A549 (cell line): ENCODE data around the gene TGIF1. TPM values are rescaled to one million over a fixed set of nuclear protein-coding genes. Genes with fewer than 3 reads are reported as not detected.
A peak's percentile ranks its signal among the peaks of the same experiment; 100 is the strongest.

Experiments used
- ATAC-seq, 2 experiments: fragments of 200-7000 bp in 1 of 2; fragments of >200 bp in 1 of 2; cut with Nextera tagmentation in 1 of 2; cut with Tn5 transposase in 1 of 2; 3 replicates each; pipeline versions ENCODE4 v1.8.0 to v1.9.1; 2018 to 2020; ENCODE audit warnings: mild to moderate bottlenecking in 1 of 2, moderate library complexity in 1 of 2
- CTCF ChIA-PET: fragments of 300-600 bp; sonication (Branson Sonifier 250); formaldehyde crosslinking; extraction: SDS; loops from one replicate; lab custom pipeline; 2021; ENCODE audit warnings: antibody characterized with exemption, inconsistent platforms; lab: Yijun Ruan, JAX
- POLR2A ChIA-PET: fragments of 350-600 bp; formaldehyde crosslinking; extraction: SDS; loops from one replicate; lab custom pipeline; 2021; ENCODE audit warnings: antibody characterized with exemption, inconsistent platforms; lab: Yijun Ruan, JAX
- DNase-seq, 2 experiments: peaks; one replicate each; pipeline versions ENCODE4 v3.0.0 to v3.0.0-alpha.2; 2011 to 2016; ENCODE audit warnings: low read depth in 1 of 2, low spot score in 1 of 2
- FAIRE-seq: peaks from 2 replicates; lab custom pipeline; 2011; peaks lifted over from hg19 to GRCh38; lab: Jason Lieb, UNC
- H3K27ac ChIP-seq, 2 experiments: fragments of >200 bp; sonication (Bioruptor Twin); formaldehyde crosslinking; 3 replicates each; pipeline ENCODE4 v1.5.1; 2016 to 2017
- H3K4me1 ChIP-seq: fragments of >200 bp; sonication (Bioruptor Twin); formaldehyde crosslinking; 3 replicates; pipeline ENCODE4 v1.6.1; 2016
- H3K4me2 ChIP-seq: fragments of >200 bp; sonication (Bioruptor Twin); formaldehyde crosslinking; 3 replicates; pipeline ENCODE4 v1.6.1; 2016
- H3K4me3 ChIP-seq: fragments of >200 bp; sonication (Bioruptor Twin); formaldehyde crosslinking; 3 replicates; pipeline ENCODE4 v1.5.1; 2016
- H3K9me3 ChIP-seq: fragments of >200 bp; sonication (Bioruptor Twin); formaldehyde crosslinking; 3 replicates; pipeline ENCODE4 v1.6.1; 2016
- ATOH8 ChIP-seq: fragments of 250-450 bp; sonication (Bioruptor Pico); IDR thresholded peaks from 2 replicates; pipeline ENCODE4 v1.5.0; 2020; ENCODE audit warnings: low read depth, mild to moderate bottlenecking, moderate library complexity
- CBX2 ChIP-seq: fragments of 200-600 bp; sonication (generic); IDR thresholded peaks from 2 replicates; pipeline ENCODE4 v1.6.1; 2016; ENCODE audit warnings: low read depth, mild to moderate bottlenecking, borderline replicate concordance
- CBX8 ChIP-seq: fragments of 200-600 bp; sonication (generic); IDR thresholded peaks from 2 replicates; pipeline ENCODE4 v1.6.1; 2016
- EHMT2 ChIP-seq: fragments of 200-600 bp; sonication (generic); IDR thresholded peaks from 2 replicates; pipeline ENCODE4 v1.6.1; 2016; ENCODE audit warnings: antibody characterized with exemption, low read depth, mild to moderate bottlenecking, moderate library complexity
- FOSB ChIP-seq: fragments of 250-450 bp; sonication (Bioruptor Pico); IDR thresholded peaks from 2 replicates; pipeline ENCODE4 v1.5.0; 2020; ENCODE audit warnings: mild to moderate bottlenecking, moderate library complexity
- FOXS1 ChIP-seq: fragments of 250-450 bp; sonication (Bioruptor Pico); IDR thresholded peaks from 2 replicates; pipeline ENCODE4 v1.5.0; 2020; ENCODE audit warnings: mild to moderate bottlenecking, moderate library complexity
- HEYL ChIP-seq: fragments of 250-450 bp; sonication (Bioruptor Pico); IDR thresholded peaks from 2 replicates; pipeline ENCODE4 v1.8.0; 2021; ENCODE audit warnings: mild to moderate bottlenecking, moderate library complexity
- KDM1A ChIP-seq: fragments of 200-600 bp; sonication (generic); IDR thresholded peaks from 2 replicates; pipeline ENCODE4 v1.6.1; 2016; ENCODE audit warnings: low read depth, mild to moderate bottlenecking
- KDM5A ChIP-seq: fragments of 200-600 bp; sonication (generic); IDR thresholded peaks from 2 replicates; pipeline ENCODE4 v1.6.1; 2016; ENCODE audit warnings: antibody characterized with exemption, mild to moderate bottlenecking
- MAX ChIP-seq: IDR thresholded peaks from 2 replicates; pipeline ENCODE4 v1.6.1; 2012
- PBX3 ChIP-seq: IDR thresholded peaks from 2 replicates; pipeline ENCODE4 v1.6.1; 2012
- POLR2A ChIP-seq: IDR thresholded peaks from 2 replicates; pipeline ENCODE4 v1.6.1; 2012; ENCODE audit warnings: mild to moderate bottlenecking, low read length
- POLR2AphosphoS2 ChIP-seq: conservative IDR thresholded peaks from 2 replicates; pipeline ENCODE4 v1.6.1; 2012; ENCODE audit warnings: low read length, improper control_type of control experiment, inconsistent platforms
- RARB ChIP-seq: fragments of 250-450 bp; sonication (Bioruptor Pico); IDR thresholded peaks from 2 replicates; pipeline ENCODE4 v1.8.0; 2021; ENCODE audit warnings: mild to moderate bottlenecking, moderate library complexity
- RCOR1 ChIP-seq: fragments of 150-350 bp; IDR thresholded peaks from 2 replicates; pipeline ENCODE4 v1.6.1; 2014; ENCODE audit warnings: antibody characterized with exemption, low read length, low read depth
- RFX5 ChIP-seq: fragments of 450-650 bp; IDR thresholded peaks from 2 replicates; pipeline ENCODE4 v1.7.1; 2014; ENCODE audit warnings: antibody characterized with exemption, mild to moderate bottlenecking, moderate library complexity
- RNF2 ChIP-seq: fragments of 200-600 bp; sonication (generic); IDR thresholded peaks from 2 replicates; pipeline ENCODE4 v1.6.1; 2016; ENCODE audit warnings: low read depth, mild to moderate bottlenecking, antibody characterized with exemption, moderate library complexity, borderline replicate concordance
- SMC3 ChIP-seq: fragments of >200 bp; sonication (Bioruptor Twin); formaldehyde crosslinking; IDR thresholded peaks from 3 replicates; pipeline ENCODE4 v1.6.1; 2018; ENCODE audit warnings: inconsistent platforms
- SREBF2 ChIP-seq: fragments of 450-650 bp; IDR thresholded peaks from 2 replicates; pipeline ENCODE4 v1.6.1; 2014; ENCODE audit warnings: mild to moderate bottlenecking, moderate library complexity
- TP53 ChIP-seq: fragments of 250-450 bp; sonication (Bioruptor Pico); IDR thresholded peaks from 2 replicates; pipeline ENCODE4 v1.5.0; 2021; ENCODE audit warnings: mild to moderate bottlenecking, moderate library complexity
- ZSCAN20 ChIP-seq: fragments of 250-450 bp; sonication (Bioruptor Pico); IDR thresholded peaks from 2 replicates; pipeline ENCODE4 v1.8.0; 2022; ENCODE audit warnings: mild to moderate bottlenecking, moderate library complexity
- WGBS: methylation state at CpG from one replicate; pipeline ENCODE4 v1.1.6; 2017; ENCODE audit errors: missing lambda C conversion rate; 5-methylcytosine and 5-hydroxymethylcytosine counted together
- polyA plus RNA-seq, 4 experiments: library from polyadenylated mRNA; depleted of rRNA in 3 of 4; stranded (reverse); fragments of >200 nt; fragmentation: RNase III in 1 of 4; extraction: RNeasy Plus Mini Kit Qiagen cat#74134 plus additional on column Dnase treatment in 1 of 4; gene quantifications; 2 replicates in 3 of 4; 3 replicates in 1 of 4; pipeline ENCODE4 v1.2.3, GENCODE V29; 2011 to 2017
- TF ChIP-seq, protein P1 (sequence below): fragments of 150-350 bp; IDR thresholded peaks from 2 replicates; pipeline ENCODE4 v1.6.1; 2014; ENCODE audit warnings: low read depth, mild to moderate bottlenecking, low read length
- TF ChIP-seq, protein P2 (sequence below): fragments of 450-650 bp; IDR thresholded peaks from 2 replicates; pipeline ENCODE4 v1.6.1; 2014; ENCODE audit warnings: antibody characterized with exemption
- TF ChIP-seq, protein P3 (sequence below): fragments of >200 bp; sonication (Bioruptor Twin); formaldehyde crosslinking; IDR thresholded peaks from 3 replicates; pipeline ENCODE4 v1.5.1; 2016

TGIF1 gene
- polyA plus RNA-seq, 2 of the 4 experiments (the other 2 are of a cell fraction), result 160 to 174 TPM

GRCh38 chr18:3502650-3503049, 52.7 kb downstream of the TGIF1 start (continued):
- TF ChIP-seq HEYL (CRISPR knock-in tag), result no peak
- no peak for TF ChIP-seq RFX5
- no peak for TF ChIP-seq FOSB (CRISPR knock-in tag)
- TF ChIP-seq EHMT2, result no peak

- Histone ChIP-seq H3K4me3 (no peak overlapping the region), H3K27ac (no peak overlapping the region), H3K9me3 (no peaks in the 10 kb centered on the region), H3K4me2 (no peak overlapping the region), H3K4me1 (peaks cover 8% of the 10 kb centered on the region; the same call in 2 of the 3 replicates)
- FAIRE-seq, result no peak
- ChIA-PET POLR2A (no interaction called here), CTCF (interaction anchor here (0.9 to 1.3 kb wide), 3 partner anchors 11 to 81 kb away, joined by 3 to 6 read pairs (median 3); no protein-coding TSS in a partner anchor)
- TF ChIP-seq ATOH8 (CRISPR knock-in tag) (no peak), CBX2 (no peak), KDM1A (no peak), POLR2A (no peak), MAX (no peak), CBX8 (no peak), SREBF2 (no peak), RCOR1 (no peak)
- TF ChIP-seq, protein P1, sequence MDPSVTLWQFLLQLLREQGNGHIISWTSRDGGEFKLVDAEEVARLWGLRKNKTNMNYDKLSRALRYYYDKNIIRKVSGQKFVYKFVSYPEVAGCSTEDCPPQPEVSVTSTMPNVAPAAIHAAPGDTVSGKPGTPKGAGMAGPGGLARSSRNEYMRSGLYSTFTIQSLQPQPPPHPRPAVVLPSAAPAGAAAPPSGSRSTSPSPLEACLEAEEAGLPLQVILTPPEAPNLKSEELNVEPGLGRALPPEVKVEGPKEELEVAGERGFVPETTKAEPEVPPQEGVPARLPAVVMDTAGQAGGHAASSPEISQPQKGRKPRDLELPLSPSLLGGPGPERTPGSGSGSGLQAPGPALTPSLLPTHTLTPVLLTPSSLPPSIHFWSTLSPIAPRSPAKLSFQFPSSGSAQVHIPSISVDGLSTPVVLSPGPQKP, result no peak
- ATAC-seq, result no peak
- DNase-seq, result no peak
- 87% methylated on average over 5 of the region's 5 CpGs for WGBS
These were observed 54.7 kb downstream of the TGIF1 start for GRCh38 chr18:3504637-3505036.

- ChIA-PET POLR2A (no interaction called here), CTCF (interaction anchor here (1.2 kb wide), 1 partner anchor 77 kb away, joined by 3 read pairs; no protein-coding TSS in a partner anchor)
- FAIRE-seq (no peak), ATAC-seq (peak in 1 of 2 experiments; percentile 42; a peak in 1 of 6 replicates), DNase-seq (no peak)
- WGBS, result 90% methylated on average over 17 of the region's 17 CpGs
- Histone ChIP-seq H3K27ac (peak overlapping the region in 1 of 2 experiments; percentile 39; a peak in 1 of 6 replicates), H3K9me3 (no peaks in the 10 kb centered on the region), H3K4me2 (no peak overlapping the region), H3K4me1 (peaks cover 12% of the 10 kb centered on the region; the same call in 2 of the 3 replicates), H3K4me3 (no peak overlapping the region)
- TF ChIP-seq, protein P2, sequence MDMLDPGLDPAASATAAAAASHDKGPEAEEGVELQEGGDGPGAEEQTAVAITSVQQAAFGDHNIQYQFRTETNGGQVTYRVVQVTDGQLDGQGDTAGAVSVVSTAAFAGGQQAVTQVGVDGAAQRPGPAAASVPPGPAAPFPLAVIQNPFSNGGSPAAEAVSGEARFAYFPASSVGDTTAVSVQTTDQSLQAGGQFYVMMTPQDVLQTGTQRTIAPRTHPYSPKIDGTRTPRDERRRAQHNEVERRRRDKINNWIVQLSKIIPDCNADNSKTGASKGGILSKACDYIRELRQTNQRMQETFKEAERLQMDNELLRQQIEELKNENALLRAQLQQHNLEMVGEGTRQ, result no peak
- TF ChIP-seq, protein P1, result no peak
- TF ChIP-seq POLR2A (no peak), RARB (CRISPR knock-in tag) (no peak), SMC3 (no peak), TP53 (CRISPR knock-in tag) (no peak), FOXS1 (CRISPR knock-in tag) (no peak), POLR2AphosphoS2 (no peak), MAX (no peak), RNF2 (no peak), RFX5 (no peak), ZSCAN20 (CRISPR knock-in tag) (no peak), KDM5A (no peak), ATOH8 (CRISPR knock-in tag) (no peak), PBX3 (no peak), HEYL (CRISPR knock-in tag) (no peak)
- TF ChIP-seq, protein P3, sequence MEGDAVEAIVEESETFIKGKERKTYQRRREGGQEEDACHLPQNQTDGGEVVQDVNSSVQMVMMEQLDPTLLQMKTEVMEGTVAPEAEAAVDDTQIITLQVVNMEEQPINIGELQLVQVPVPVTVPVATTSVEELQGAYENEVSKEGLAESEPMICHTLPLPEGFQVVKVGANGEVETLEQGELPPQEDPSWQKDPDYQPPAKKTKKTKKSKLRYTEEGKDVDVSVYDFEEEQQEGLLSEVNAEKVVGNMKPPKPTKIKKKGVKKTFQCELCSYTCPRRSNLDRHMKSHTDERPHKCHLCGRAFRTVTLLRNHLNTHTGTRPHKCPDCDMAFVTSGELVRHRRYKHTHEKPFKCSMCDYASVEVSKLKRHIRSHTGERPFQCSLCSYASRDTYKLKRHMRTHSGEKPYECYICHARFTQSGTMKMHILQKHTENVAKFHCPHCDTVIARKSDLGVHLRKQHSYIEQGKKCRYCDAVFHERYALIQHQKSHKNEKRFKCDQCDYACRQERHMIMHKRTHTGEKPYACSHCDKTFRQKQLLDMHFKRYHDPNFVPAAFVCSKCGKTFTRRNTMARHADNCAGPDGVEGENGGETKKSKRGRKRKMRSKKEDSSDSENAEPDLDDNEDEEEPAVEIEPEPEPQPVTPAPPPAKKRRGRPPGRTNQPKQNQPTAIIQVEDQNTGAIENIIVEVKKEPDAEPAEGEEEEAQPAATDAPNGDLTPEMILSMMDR, result no peak
These were observed 58.9 kb downstream of the TGIF1 start for GRCh38 chr18:3508576-3509549.
